ENCODE measurements around the gene SERINC2.
"Not testable (repeated sequence)": the region's sequence is repeated elsewhere in the genome, so short reads cannot be mapped to it uniquely, and the experiment has no call there.

Gene SERINC2

DNA sequence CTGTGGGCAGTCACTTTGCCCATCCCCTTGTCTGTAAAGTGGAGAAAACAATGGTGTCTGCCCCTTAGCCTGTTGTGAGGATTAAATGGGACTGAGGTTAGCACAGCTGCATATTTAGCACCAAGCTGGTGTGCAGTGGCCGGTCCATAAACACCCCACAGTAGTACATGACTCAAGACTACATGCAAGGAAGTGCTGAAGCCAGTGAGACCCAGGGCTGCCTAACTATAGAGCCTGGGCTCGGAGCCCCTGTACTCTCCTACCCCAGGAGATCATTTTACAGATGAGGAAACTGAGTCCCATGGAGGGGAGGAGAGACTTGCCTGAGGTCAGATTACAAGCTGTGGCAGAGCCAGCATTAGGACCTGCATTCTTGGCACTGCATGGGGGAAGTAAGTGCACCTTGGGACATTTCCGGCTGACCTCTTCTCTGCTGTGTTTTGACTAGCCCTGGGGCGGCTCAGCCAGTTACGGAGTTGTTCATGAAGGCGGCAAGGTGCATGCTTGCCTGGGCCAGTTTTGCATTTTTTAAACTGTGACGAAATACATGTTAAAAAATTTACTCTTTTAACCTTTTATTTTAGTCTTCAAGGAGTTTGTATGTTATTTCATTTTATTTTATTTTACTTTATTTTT is 3.2 kb downstream of the SERINC2 start:
- DNase-seq: no peak

- DNase-seq: no peak
These were observed 4.1 kb downstream of the SERINC2 start for GRCh38 chr1:31417148-31417547.

GRCh38 chr1:31418626-31419323 is 5.8 kb downstream of the SERINC2 start:
- DNase-seq: no peak

DNA sequence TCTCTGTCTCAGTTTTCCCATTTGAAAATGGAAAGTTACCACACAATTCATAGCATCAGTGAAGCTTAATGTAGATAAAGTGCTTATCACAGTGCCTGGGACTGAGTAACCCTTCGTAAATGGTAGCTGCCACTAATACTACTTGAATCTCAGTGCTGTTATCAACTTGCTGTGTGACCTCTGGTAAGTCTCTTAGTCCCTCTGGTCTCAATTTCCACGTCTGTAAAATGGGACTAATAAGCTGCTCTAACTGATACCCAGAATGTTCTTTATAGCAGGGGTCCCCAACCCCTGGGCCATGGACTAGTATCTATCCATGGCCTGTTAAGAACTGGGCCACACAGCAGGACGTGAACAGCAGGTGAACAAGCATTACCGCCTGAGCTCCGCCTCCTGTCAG is 7.7 kb downstream of the SERINC2 start:
- DNase-seq: no peak

DNA sequence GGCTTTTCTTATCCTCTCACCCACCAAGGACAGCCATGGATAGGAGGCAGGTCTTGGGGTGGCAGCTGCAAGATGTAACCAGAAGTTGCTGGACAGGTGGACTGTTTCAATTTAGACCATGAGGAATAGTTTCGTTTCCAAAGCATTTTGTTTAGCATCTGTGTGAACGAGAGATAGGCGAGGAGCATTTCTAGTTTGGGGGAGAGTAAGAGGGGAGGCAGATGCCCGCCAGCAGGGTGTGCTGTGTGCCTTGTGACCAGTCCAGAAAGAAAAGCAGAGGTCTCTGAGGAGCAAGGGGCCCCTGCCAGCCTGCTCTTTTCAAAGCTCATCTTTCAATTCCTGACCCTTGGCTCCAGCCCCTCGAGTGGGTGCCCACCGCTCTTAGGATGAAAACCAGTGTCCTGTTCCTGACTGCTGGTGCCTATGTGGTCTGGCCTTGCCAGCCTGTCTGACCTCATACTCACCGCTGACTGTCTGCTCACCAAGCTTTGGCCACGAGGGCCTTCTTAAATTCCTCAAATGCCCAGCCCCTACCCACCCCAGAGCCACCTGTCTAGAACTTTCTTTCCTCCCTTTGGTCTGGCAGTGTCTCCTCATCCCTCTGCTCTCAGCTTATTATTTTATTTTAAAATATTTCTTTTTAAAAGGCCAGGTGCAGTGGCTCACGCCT is 8.5 kb downstream of the SERINC2 start:
- DNase-seq: no peak

DNA sequence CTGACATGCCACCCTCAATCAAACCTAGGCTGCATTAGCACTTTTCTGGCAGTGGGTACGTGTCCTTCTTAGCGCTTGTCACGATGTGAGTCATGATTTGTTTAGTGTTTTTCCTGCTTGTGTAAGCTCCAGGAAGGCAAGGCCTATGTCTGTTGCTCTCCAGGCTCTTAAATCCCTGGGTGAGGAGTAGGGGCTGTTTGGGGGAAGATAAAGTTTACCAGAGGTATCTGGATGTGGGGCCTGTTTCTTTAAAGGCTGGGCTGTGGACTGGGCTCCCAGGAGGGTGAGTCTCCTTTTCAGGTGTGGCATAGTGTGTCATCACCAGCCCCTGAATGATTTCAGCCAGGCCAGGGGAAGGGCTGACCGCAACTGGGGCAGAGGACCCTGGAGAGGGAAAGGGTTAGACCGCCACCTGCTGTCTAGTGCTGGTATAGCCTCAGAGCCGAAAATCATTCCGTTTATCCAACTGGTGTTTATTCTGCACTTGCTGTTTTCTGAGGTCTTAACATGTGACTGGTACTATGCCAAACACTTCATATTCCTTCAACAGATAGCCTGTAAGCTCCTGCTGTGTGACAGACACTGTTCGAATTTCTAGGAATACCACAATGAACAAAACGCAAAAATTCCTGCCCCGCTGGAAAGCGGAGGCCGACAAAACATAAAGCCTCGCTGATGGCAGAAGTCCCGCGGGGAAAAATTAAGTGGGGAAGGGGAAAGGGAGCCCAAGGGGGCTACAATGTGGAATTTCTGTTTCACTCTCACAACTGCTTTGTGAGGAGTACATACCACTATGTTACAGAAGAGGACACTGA is 9.7 kb downstream of the SERINC2 start:
- DNase-seq: peak; percentile 48 to 62

- DNase-seq: no peak
These were observed 10.5 kb downstream of the SERINC2 start for GRCh38 chr1:31423418-31423947.

DNA sequence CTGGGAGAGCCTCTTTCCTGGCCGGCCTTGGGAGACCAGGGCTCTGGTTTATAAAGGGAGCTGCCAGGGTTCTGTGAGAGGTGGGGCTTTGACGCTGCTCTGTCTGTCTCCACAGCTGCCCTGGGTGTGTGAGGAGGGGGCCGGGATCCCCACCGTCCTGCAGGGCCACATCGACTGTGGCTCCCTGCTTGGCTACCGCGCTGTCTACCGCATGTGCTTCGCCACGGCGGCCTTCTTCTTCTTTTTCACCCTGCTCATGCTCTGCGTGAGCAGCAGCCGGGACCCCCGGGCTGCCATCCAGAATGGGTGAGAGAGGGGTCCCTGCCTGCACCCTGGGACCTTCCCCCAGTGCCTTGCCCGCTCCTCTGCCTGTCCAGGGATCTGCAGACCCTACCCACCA is 11.6 kb downstream of the SERINC2 start:
- DNase-seq: no peak

DNA sequence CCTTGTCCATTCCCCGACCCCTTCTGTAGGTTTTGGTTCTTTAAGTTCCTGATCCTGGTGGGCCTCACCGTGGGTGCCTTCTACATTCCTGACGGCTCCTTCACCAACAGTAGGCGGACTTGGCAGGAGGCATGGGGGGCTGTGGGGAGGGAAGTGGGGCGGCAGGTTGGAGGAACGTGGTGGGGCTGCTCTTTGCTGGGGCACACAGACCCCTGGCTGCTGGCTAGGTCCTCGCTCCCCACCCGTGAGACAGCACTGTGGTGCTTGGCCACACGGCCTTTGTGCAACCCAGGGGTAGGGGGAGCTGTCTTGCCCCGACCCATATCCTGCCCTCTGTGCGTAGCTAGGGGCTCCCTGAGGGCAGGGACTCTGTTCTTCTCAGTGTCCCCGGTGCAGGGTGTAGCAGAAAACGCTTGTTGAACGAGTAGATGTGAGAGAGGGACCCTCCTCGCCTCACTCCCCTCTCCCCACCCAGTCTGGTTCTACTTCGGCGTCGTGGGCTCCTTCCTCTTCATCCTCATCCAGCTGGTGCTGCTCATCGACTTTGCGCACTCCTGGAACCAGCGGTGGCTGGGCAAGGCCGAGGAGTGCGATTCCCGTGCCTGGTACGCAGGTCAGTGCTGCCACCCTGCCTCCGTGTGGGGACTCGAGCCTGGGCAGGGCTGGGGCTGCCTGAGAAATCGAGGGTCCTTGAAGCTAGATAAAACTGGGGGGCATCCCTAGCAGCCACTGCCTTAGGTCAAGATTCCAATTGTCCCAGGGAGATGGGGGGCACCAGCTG is 12.5 kb downstream of the SERINC2 start:
- no peak for DNase-seq

GRCh38 chr1:31426249-31426922 is 13.4 kb downstream of the SERINC2 start:
- no peak for DNase-seq

DNA sequence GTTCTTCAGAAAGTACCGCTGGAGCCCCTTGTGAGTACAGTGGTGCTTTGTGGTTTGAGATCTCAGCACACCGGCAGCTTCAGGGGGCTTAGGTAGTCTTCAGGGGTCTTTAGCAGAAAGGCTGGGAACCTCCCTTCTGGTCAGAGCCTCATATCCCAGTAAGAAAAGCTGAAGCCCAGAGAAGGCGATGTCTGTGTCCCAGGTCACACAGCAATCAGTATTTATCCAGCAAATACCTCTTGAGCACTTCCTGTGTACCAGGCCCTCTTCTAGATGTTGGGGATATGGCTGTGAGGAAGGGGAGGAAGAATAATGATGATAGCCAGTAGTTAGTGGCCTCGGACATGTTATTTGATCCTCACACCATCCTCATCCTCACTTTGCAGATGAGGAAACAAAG is 14.3 kb downstream of the SERINC2 start:
- no peak for DNase-seq

DNA sequence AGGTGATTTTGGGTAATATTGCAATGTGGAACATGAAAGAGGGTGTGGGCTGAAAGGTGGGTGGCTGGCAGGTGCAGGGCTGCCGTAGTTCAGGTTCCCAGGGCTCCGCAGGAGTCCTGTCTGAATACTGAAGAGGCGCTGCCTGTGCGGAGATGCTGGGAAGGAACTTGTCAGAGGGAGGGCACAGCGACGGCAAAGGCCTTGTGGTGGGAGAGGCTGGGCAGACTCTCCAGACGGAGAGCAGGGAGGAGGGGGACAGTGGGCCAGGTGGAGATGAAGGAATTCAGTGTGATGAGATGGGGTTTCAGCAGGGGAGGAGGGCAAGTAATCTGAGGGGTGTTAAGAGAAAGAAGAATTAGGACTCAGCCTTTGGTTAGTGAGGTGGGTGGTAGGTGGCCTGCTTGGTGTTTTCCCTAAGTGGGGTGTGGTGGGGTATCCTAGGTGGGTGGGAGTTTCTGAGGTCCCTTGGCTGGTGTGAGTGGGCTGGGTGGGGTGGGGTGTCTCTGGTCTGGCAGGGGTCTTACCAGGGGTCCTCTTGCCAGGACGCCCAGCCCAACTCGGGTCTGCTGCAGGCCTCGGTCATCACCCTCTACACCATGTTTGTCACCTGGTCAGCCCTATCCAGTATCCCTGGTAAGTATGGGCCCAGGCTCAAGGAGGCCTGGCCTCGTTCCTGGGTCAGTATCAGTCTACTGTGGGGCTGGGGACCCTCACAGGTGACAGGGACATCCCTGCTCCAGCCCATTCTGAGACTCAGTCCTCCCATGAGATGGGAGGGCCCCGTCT is 15.6 kb downstream of the SERINC2 start:
- no peak for DNase-seq

DNA sequence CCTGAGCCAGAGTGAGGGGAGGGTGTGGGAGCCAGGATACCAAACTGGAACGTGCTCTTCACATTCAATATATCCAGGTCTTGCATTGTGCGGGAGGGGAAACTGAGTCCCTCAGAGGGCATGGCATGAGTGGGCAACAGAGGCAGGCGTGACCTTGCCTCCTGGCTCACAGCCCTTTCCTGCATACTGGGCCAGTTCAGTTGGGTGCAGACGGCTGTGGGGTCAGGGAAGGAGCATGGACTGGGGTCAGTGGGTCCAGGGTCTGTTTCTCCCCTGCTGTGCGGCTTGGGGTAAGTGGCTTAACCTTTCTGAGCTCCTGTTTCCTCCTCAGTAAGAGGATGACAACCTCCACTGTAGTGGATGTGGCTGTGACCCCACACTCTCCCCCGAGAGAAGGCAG is 16.6 kb downstream of the SERINC2 start:
- DNase-seq: no peak

DNA sequence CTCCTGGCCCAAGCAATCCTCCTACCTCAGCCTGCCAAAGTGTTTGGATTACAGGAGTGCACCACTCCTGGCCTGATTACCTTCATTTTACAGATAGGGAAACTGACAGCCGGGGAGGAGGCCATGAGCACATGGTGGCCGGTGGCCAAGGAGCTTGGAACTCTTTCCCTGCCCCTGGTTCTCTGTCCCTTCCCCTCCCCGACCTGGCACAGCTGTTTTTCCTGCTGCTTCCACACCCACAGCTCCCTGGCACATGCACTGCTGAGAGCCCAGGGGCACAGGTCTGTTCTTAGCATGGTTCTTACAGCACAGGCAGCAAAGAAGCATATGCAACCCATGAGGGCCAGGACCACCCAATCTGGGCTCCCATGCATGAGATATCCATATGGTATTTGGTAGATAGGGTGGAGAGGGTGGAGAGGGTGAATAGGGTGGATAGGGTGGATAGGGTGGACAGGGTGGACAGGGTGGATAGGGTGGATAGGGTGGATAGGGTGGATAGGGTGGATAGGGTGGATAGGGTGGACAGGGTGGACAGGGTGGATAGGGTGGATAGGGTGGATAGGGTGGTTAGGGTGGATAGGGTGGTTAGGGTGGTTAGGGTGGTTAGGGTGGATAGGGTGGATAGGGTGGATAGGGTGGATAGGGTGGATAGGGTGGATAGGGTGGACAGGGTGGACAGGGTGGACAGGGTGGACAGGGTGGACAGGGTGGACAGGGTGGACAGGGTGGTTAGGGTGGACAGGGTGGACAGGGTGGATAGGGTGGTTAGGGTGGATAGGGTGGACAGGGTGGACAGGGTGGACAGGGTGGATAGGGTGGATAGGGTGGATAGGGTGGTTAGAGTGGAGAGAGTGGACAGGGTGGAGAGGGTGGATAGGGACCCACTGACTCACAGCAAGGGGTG is 18.6 kb downstream of the SERINC2 start:
- DNase-seq: not testable (repeated sequence)

GRCh38 chr1:31432592-31433395 is 19.8 kb downstream of the SERINC2 start:
- DNase-seq: no peak

- DNase-seq: no peak
These were observed 20.4 kb downstream of the SERINC2 start for GRCh38 chr1:31433396-31433930.

GRCh38 chr1:31434101-31434871 is 21.3 kb downstream of the SERINC2 start:
- DNase-seq: no peak

GRCh38 chr1:31434979-31435378 is 22.0 kb downstream of the SERINC2 start:
- no peak for DNase-seq

All from activated CD4-positive, alpha-beta T cell treated with anti-CD3 and anti-CD28 coated beads, Interleukin-2, amount 50 U/mL, for 4 hours (primary cell).